ENCODE results near the gene DNAJC24.

Gene DNAJC24

DNA sequence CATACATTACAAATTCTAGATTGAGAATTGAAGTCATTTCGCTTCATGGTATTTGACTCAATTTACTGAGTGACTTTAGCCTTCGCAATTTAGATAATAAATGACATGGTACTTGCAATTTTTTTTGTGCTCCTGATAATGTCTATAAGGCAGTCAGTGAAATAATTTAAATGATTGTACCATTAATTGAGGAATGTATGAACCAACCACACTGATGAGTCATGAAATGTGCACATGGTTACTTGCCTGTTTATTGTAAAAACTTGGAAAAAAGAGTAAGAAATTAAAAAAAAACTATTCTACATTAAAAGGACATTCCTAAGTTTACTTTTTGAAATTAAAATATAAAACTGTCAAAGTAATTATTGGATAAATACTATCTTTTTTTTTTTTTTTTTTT is 43.3 kb downstream of the DNAJC24 start:
- H3K27ac ChIP-seq: no peak overlapping the region
- H4K20me1 ChIP-seq: no peaks in the 10 kb centered on the region
- no peak overlapping the region for H3K9ac ChIP-seq
- no peaks in the 10 kb centered on the region for H3K27me3 ChIP-seq
- no peaks in the 10 kb centered on the region for H3K36me3 ChIP-seq
- H3K4me1 ChIP-seq: no peaks in the 10 kb centered on the region
- H3K4me3 ChIP-seq: no peak overlapping the region
- no peak for TF ChIP-seq Cebpa-rat (IDR thresholded peaks at IDR 0.05)
- no peaks in the 10 kb centered on the region for H3K9me3 ChIP-seq
- H3K4me2 ChIP-seq: no peak overlapping the region

DNA sequence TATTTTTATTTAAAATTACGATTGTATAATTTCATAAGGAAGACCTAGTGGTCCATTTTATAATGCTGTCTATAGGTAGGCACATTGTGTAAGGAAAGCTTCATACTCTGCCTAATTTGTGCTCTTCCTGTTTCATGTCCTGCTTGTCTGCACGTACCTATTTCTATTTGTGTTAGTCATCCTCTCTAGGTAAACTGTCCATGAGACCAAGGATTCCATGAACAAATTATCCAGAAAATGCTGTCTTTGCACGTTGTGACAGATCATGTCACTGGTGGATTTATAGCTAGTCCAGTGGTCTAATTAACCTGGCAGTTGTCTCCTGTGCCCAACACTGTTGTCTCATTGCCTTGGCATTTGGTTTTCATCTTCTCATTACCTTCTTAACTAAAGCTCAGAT is 44.7 kb downstream of the DNAJC24 start:
- H4K20me1 ChIP-seq: no peaks in the 10 kb centered on the region
- no peak overlapping the region for H3K9ac ChIP-seq
- H3K9me3 ChIP-seq: no peaks in the 10 kb centered on the region
- H3K27ac ChIP-seq: no peak overlapping the region
- no peaks in the 10 kb centered on the region for H3K27me3 ChIP-seq
- no peak overlapping the region for H3K4me3 ChIP-seq
- no peaks in the 10 kb centered on the region for H3K36me3 ChIP-seq
- no peak overlapping the region for H3K4me2 ChIP-seq
- H3K4me1 ChIP-seq: no peaks in the 10 kb centered on the region
- no peak for TF ChIP-seq Cebpa-rat (IDR thresholded peaks at IDR 0.05)

DNA sequence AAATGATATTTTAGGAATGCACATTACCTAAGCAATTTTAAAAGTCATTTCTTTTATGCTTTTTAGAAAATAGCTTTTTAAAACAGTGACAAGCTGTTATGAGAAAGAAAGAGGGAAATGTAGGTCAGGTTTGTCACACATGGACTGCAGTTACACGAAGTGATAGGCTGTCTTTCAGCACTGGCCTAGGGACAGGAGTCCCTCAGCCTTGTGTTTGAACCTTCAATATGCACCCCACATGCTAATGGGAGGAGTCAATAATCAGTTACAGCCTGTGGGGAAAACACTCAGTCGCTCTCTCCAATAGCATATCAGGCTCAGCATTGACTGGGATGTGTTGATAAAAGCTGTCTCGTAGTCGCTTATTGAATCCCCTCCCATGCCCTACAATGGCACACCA is 45.8 kb downstream of the DNAJC24 start:
- H3K27me3 ChIP-seq: no peaks in the 10 kb centered on the region

DNA sequence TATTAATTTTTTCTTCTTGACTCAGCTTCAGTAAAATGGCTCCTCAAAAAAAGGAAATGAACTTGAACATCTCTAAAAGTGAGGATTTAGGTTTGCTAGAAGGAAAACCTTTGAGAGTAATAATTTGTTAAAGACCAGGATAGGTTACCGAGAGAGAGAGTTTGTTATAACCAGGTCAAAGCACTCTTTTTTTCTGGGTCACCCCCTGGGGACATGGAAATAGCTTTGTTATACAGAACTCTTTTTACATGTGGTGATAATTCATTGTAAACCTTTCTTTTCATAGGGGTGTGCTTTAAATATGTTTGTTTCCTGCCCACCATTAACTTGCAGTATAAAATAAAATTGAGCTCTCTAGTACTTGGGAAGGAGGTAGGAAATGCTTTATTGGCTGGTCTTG is 47.7 kb downstream of the DNAJC24 start:
- H3K9ac ChIP-seq: no peak overlapping the region
- no peak overlapping the region for H3K4me2 ChIP-seq
- no peaks in the 10 kb centered on the region for H3K9me3 ChIP-seq
- H3K36me3 ChIP-seq: no peaks in the 10 kb centered on the region
- no peaks in the 10 kb centered on the region for H3K27me3 ChIP-seq
- no peaks in the 10 kb centered on the region for H4K20me1 ChIP-seq
- TF ChIP-seq Cebpa-rat (IDR thresholded peaks at IDR 0.05): no peak
- no peak overlapping the region for H3K27ac ChIP-seq
- no peak overlapping the region for H3K4me3 ChIP-seq
- no peaks in the 10 kb centered on the region for H3K4me1 ChIP-seq

More for the DNA sequence above, 45.8 kb downstream of the DNAJC24 start:
- H3K4me3 ChIP-seq: no peak overlapping the region
- no peak for TF ChIP-seq Cebpa-rat (IDR thresholded peaks at IDR 0.05)
- H4K20me1 ChIP-seq: no peaks in the 10 kb centered on the region
- no peak overlapping the region for H3K9ac ChIP-seq
- H3K4me1 ChIP-seq: no peaks in the 10 kb centered on the region
- no peaks in the 10 kb centered on the region for H3K9me3 ChIP-seq
- H3K4me2 ChIP-seq: no peak overlapping the region
- no peaks in the 10 kb centered on the region for H3K36me3 ChIP-seq
- H3K27ac ChIP-seq: no peak overlapping the region

DNA sequence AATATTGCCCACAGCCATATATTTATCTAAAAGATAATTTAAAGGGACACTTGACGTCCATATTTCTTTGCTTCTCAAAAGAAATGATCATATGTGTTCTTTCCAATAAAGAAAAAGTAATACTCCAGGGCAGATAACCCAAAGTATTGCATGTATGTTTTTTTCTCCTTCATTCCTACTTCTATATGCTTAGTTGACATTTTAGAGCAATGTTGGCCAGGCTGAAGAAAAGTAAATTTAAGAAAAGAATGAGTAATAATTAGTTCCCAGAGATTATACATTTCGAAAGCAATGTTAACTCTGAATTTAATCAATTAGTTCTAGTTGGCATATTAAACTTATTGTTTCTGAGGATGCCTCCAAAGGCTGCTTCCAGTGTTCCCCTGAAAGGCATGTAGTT is 48.2 kb downstream of the DNAJC24 start:
- Histone ChIP-seq H3K4me2 (no peak overlapping the region), H3K27ac (no peak overlapping the region), H3K9ac (no peak overlapping the region), H3K27me3 (no peaks in the 10 kb centered on the region), H4K20me1 (no peaks in the 10 kb centered on the region), H3K36me3 (no peaks in the 10 kb centered on the region), H3K4me3 (no peak overlapping the region), H3K9me3 (no peaks in the 10 kb centered on the region), H3K4me1 (no peaks in the 10 kb centered on the region)
- TF ChIP-seq Cebpa-rat (IDR thresholded peaks at IDR 0.05): no peak

DNA sequence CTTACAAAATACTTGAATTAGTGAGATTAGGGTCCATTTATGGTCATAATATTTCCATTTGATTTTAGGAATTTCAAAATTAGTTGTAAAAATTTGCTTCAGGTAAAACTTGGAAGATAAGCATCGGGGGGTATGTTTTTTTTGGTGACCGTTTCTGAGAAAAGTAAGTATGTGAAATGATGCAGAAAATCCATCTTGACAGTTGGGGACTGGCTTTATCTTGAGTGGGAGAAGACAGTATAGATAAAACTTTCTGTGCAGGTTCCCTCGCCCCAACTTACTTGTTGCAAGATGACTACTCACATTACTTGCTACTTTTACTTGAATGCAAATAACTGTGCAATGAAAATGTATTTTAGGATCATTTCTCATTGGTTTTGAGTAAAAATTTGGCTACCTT is 49.5 kb downstream of the DNAJC24 start:
- Histone ChIP-seq H3K4me3 (no peak overlapping the region), H4K20me1 (no peaks in the 10 kb centered on the region), H3K36me3 (no peaks in the 10 kb centered on the region), H3K27ac (no peak overlapping the region), H3K4me1 (no peaks in the 10 kb centered on the region), H3K4me2 (no peak overlapping the region), H3K9me3 (no peaks in the 10 kb centered on the region), H3K9ac (no peak overlapping the region), H3K27me3 (no peaks in the 10 kb centered on the region)
- TF ChIP-seq Cebpa-rat (IDR thresholded peaks at IDR 0.05): no peak

DNA sequence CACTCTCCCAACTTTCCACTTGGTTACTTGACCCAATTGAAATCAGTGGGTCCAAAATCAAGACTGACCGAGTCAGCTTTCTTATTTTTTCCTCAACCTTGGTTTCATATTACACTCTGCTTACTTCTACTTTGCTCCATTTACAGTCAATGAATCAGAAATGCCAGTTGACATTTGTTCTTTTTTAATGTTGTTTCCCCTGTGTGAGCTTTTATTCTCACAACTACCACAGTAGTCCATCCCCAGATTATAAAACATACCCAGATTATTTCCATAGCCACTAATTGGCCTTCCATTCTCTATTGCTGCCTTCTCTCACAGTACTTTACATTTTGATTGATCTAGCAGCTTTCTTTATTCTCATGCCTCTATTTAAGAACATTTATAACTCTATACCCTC is 50.0 kb downstream of the DNAJC24 start:
- TF ChIP-seq Cebpa-rat (IDR thresholded peaks at IDR 0.05): no peak
- no peaks in the 10 kb centered on the region for H3K27me3 ChIP-seq
- H3K9ac ChIP-seq: no peak overlapping the region
- H3K27ac ChIP-seq: no peak overlapping the region
- H4K20me1 ChIP-seq: no peaks in the 10 kb centered on the region
- no peak overlapping the region for H3K4me2 ChIP-seq
- no peaks in the 10 kb centered on the region for H3K36me3 ChIP-seq
- no peaks in the 10 kb centered on the region for H3K4me1 ChIP-seq
- H3K9me3 ChIP-seq: no peaks in the 10 kb centered on the region
- no peak overlapping the region for H3K4me3 ChIP-seq

DNA sequence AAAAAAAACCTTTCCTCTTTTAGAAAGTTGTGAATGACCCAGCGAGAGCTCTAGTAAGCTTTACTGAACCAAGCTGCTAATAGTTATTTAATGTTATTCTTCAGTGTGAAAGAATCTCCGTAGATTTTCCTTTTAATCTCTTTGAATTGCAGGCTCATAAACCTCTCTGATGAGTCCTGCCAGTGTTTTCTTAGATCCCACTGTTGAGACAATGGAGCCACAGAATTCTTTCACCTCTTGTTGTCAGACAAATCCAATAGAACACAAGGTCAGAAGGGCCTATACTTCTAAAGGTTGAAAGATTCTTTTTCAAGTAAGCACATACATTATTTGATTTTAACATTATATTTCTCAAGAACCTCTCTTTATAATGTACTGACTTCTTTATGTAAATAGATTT is 52.2 kb downstream of the DNAJC24 start:
- Histone ChIP-seq H3K27ac (no peak overlapping the region), H4K20me1 (no peaks in the 10 kb centered on the region), H3K36me3 (no peaks in the 10 kb centered on the region), H3K4me1 (no peaks in the 10 kb centered on the region), H3K9ac (no peak overlapping the region), H3K4me3 (no peak overlapping the region), H3K4me2 (no peak overlapping the region), H3K9me3 (no peaks in the 10 kb centered on the region), H3K27me3 (no peaks in the 10 kb centered on the region)
- TF ChIP-seq Cebpa-rat (IDR thresholded peaks at IDR 0.05): no peak

DNA sequence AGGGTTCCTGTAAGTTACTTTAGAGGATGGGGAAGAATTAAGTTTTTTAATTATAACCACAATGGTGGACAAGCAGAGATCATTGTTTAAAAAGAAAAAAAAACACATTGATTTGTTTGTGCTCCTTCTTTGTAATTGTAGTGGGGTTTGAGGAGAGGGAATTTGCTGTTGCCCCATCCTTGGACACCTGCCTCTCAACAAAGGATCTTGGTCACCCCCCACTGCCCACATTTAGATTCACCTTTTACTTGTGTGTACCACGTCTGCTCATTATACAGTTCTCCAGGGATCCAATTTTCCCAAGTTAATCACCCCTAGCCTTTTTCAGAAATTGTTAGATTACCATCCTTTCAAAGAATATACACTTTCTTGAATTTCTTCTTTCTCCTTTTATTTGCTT is 53.0 kb downstream of the DNAJC24 start:
- Histone ChIP-seq H3K27ac (no peak overlapping the region), H3K27me3 (no peaks in the 10 kb centered on the region), H3K4me3 (no peak overlapping the region), H3K36me3 (no peaks in the 10 kb centered on the region), H3K9ac (no peak overlapping the region), H3K4me2 (no peak overlapping the region), H3K4me1 (no peaks in the 10 kb centered on the region), H4K20me1 (no peaks in the 10 kb centered on the region), H3K9me3 (no peaks in the 10 kb centered on the region)
- no peak for TF ChIP-seq Cebpa-rat (IDR thresholded peaks at IDR 0.05)

DNA sequence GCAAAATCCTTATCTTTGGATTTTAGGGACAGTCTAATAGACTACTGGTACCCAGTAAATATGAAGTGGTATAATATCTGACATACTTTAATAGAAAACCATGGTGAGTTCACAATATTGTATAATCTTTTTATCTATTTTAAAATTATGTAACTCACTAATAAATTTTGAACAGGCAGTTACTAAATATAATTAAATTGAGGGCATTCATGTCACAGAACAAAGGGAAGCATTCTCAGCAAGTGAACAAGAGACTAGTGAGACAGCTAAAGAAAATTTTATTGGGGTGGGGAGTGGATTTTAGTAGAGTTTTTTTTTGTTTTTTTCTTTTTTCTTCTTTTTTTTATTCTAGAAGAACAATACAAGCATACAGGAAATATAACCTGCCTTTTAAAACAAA is 55.0 kb downstream of the DNAJC24 start:
- H3K4me3 ChIP-seq: no peak overlapping the region
- TF ChIP-seq Cebpa-rat (IDR thresholded peaks at IDR 0.05): no peak
- no peak overlapping the region for H3K9ac ChIP-seq
- no peaks in the 10 kb centered on the region for H3K4me1 ChIP-seq
- H3K36me3 ChIP-seq: no peaks in the 10 kb centered on the region
- no peaks in the 10 kb centered on the region for H3K9me3 ChIP-seq
- H3K27me3 ChIP-seq: no peaks in the 10 kb centered on the region
- no peaks in the 10 kb centered on the region for H4K20me1 ChIP-seq
- no peak overlapping the region for H3K4me2 ChIP-seq
- H3K27ac ChIP-seq: no peak overlapping the region

DNA sequence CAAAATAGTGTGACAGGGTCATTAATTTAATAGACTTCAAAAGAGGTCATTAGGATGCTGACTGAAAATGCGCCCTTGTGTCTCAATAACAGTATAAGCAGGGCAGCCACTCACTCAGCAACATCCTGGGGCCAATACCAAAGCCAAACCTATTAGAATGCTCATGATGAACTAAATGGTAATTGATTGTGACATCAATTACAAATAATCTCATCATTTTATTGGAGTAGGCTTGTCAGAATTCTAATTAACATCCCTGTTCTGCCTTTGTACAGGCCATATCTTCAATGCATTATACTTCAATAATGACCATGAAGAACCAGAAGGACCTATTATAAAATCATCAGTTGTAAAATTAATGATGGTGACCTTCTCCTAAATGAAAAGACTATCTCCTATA is 64.2 kb downstream of the DNAJC24 start:
- peaks cover 15% of the 10 kb centered on the region for H3K36me3 ChIP-seq
- no peaks in the 10 kb centered on the region for H4K20me1 ChIP-seq
- H3K4me2 ChIP-seq: no peak overlapping the region
- no peaks in the 10 kb centered on the region for H3K4me1 ChIP-seq
- no peak overlapping the region for H3K27ac ChIP-seq
- no peak overlapping the region for H3K9ac ChIP-seq
- no peaks in the 10 kb centered on the region for H3K27me3 ChIP-seq
- no peak overlapping the region for H3K4me3 ChIP-seq
- TF ChIP-seq Cebpa-rat (IDR thresholded peaks at IDR 0.05): no peak
- no peaks in the 10 kb centered on the region for H3K9me3 ChIP-seq
